ENCODE measurements around the gene PTCD1.
A peak's percentile ranks its signal among the peaks of the same experiment; 100 is the strongest.

Gene PTCD1

GRCh38 chr7:99461221-99461620 lies 22.6 kb upstream of the PTCD1 start:
- TF ChIP-seq CTCF (IDR thresholded peaks at IDR 0.05; ENCODE audit: low read depth, low read length, missing control alignments): peak; percentile 8
- in situ Hi-C loops (cut with HindIII; ENCODE audit: low pct_ligation_motif_present, low sequenced_read_pairs): no loop called here
- Histone ChIP-seq H3K4me3 (ENCODE audit: low read depth, low read length) (no peak overlapping the region), H3K27ac (no peak overlapping the region), H3K36me3 (replicated peaks) (peaks cover 55% of the 10 kb centered on the region), H3K27me3 (replicated peaks) (no peaks in the 10 kb centered on the region)
- DNase-seq: no peak

GRCh38 chr7:99460651-99461050 lies 22.1 kb upstream of the PTCD1 start:
- no peak for TF ChIP-seq CTCF (IDR thresholded peaks at IDR 0.05; ENCODE audit: low read depth, low read length, missing control alignments)
- DNase-seq: no peak
- peaks cover 58% of the 10 kb centered on the region for H3K36me3 ChIP-seq (replicated peaks)
- in situ Hi-C loops (cut with HindIII; ENCODE audit: low pct_ligation_motif_present, low sequenced_read_pairs): no loop called here
- H3K27me3 ChIP-seq (replicated peaks): no peaks in the 10 kb centered on the region
- H3K4me3 ChIP-seq (ENCODE audit: low read depth, low read length): no peak overlapping the region
- no peak overlapping the region for H3K27ac ChIP-seq

GRCh38 chr7:99459087-99459486 lies 20.5 kb upstream of the PTCD1 start:
- H3K4me3 ChIP-seq (ENCODE audit: low read depth, low read length): no peak overlapping the region
- DNase-seq: no peak
- TF ChIP-seq CTCF (IDR thresholded peaks at IDR 0.05; ENCODE audit: low read depth, low read length, missing control alignments): peak; percentile 58
- H3K36me3 ChIP-seq (replicated peaks): peaks cover 69% of the 10 kb centered on the region
- no peaks in the 10 kb centered on the region for H3K27me3 ChIP-seq (replicated peaks)
- in situ Hi-C loops (cut with HindIII; ENCODE audit: low pct_ligation_motif_present, low sequenced_read_pairs): no loop called here
- no peak overlapping the region for H3K27ac ChIP-seq

- Histone ChIP-seq H3K4me3 (ENCODE audit: low read depth, low read length) (no peak overlapping the region), H3K36me3 (replicated peaks) (peaks cover 77% of the 10 kb centered on the region), H3K27ac (no peak overlapping the region), H3K27me3 (replicated peaks) (no peaks in the 10 kb centered on the region)
- no peak for TF ChIP-seq CTCF (IDR thresholded peaks at IDR 0.05; ENCODE audit: low read depth, low read length, missing control alignments)
- DNase-seq: no peak
- in situ Hi-C loops (cut with HindIII; ENCODE audit: low pct_ligation_motif_present, low sequenced_read_pairs): no loop called here
Observed at GRCh38 chr7:99457650-99458493, 19.3 kb upstream of the PTCD1 start.

- Histone ChIP-seq H3K27me3 (replicated peaks) (no peaks in the 10 kb centered on the region), H3K4me3 (ENCODE audit: low read depth, low read length) (no peak overlapping the region), H3K36me3 (replicated peaks) (peaks cover 78% of the 10 kb centered on the region), H3K27ac (no peak overlapping the region)
- TF ChIP-seq CTCF (IDR thresholded peaks at IDR 0.05; ENCODE audit: low read depth, low read length, missing control alignments): no peak
- in situ Hi-C loops (cut with HindIII; ENCODE audit: low pct_ligation_motif_present, low sequenced_read_pairs): no loop called here
- DNase-seq: no peak
Observed at GRCh38 chr7:99457050-99457649, 18.6 kb upstream of the PTCD1 start.
